AG08395 (cell line): ENCODE data around the gene EPC2.

Experiments used
- DNase-seq: peaks from one replicate; pipeline ENCODE4 v3.0.0; 2012; ENCODE audit warnings: mixed read lengths, low spot score

Gene EPC2

GRCh38 chr2:148814143-148814859, 169.8 kb downstream of the EPC2 start:
- no peak for DNase-seq

- DNase-seq: no peak
These were observed 170.4 kb downstream of the EPC2 start for GRCh38 chr2:148814860-148815419.

GRCh38 chr2:148816176-148816575, 171.6 kb downstream of the EPC2 start:
- no peak for DNase-seq

- DNase-seq: no peak
These were observed 172.7 kb downstream of the EPC2 start for GRCh38 chr2:148817210-148817708.

GRCh38 chr2:148819019-148819585, 174.6 kb downstream of the EPC2 start:
- no peak for DNase-seq

- no peak for DNase-seq
These were observed 179.6 kb downstream of the EPC2 start for GRCh38 chr2:148824190-148824589.

GRCh38 chr2:148826791-148827190, 182.2 kb downstream of the EPC2 start:
- no peak for DNase-seq

- no peak for DNase-seq
These were observed 184.4 kb downstream of the EPC2 start for GRCh38 chr2:148828941-148829340.

GRCh38 chr2:148829618-148830017, 185.1 kb downstream of the EPC2 start:
- DNase-seq: no peak

- no peak for DNase-seq
These were observed 188.1 kb downstream of the EPC2 start for GRCh38 chr2:148832637-148833036.
